GM18526 (cell line): Measurements from ENCODE around the gene CFAP300.

ENCODE experiments used
- POLR2A ChIP-seq: IDR thresholded peaks from 3 replicates; pipeline ENCODE4 v1.6.1; 2011; ENCODE audit not compliant: insufficient read length; ENCODE audit errors: extremely low read depth

CFAP300 gene

GRCh38 chr11:102047305-102047924, at the start of gene CFAP300:
TSS of gene CFAP300 (plus strand) at chr11:102047437. CDS start at chr11:102047471, 34 bp downstream.
- no peak for TF ChIP-seq POLR2A

GRCh38 chr11:102001657-102002338, 45.4 kb upstream of the CFAP300 start:
- no peak for TF ChIP-seq POLR2A

DNA sequence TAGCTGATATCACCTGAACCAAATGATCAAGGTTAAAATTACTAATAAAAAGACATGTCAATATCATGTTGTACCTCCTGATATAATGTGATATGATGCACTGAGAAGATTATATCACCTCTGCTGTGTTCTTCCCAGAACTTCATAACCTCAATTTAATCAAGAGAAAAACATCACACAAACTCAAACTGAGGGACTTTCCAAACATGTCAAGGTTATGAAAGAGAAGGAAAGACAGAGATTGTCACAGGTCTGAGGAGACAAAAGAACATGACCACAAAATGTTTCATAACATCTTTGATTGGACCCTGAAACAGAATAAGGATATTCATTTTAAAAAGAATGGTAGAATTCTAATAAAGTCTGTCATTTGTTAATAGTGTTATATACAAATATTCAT, 43.0 kb upstream of the CFAP300 start:
- TF ChIP-seq POLR2A: no peak

- no peak for TF ChIP-seq POLR2A
These were observed 41.9 kb upstream of the CFAP300 start for GRCh38 chr11:102005306-102005705.

DNA sequence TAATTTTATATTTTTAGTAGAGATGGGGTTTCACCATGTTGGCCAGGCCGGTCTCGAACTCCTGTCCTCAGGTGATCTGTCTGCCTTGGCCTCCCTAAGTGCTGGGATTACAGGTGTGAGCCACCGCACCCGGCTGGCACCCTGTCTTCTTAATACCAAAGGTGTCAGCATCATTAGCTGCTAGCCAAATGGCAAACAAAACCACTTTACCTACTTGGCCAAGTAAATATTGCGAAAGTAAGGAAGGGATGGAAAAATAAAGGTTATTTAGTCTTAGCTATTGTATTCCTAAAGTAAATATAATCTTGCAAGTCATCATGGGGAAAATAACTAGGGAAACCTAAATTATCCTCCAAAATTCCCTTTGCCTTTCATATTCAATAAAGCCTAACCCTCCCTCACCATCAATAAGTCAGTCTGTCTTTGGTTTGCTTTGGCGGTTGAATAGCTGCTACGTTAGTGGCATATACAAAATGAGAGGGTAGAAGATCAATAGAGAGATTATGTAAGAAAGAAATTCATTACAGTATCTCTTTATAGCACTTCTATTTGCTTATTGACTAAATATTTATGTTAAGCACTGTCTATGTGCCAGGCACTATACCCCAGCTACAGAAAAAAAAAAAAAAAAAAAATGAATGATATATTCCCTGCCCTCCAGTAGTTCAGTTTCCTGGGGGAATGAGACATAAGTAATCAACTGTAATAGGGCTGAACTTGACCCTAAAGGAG, 40.2 kb upstream of the CFAP300 start:
- no peak for TF ChIP-seq POLR2A

- TF ChIP-seq POLR2A: no peak
These were observed 39.4 kb upstream of the CFAP300 start for GRCh38 chr11:102007567-102008437.

DNA sequence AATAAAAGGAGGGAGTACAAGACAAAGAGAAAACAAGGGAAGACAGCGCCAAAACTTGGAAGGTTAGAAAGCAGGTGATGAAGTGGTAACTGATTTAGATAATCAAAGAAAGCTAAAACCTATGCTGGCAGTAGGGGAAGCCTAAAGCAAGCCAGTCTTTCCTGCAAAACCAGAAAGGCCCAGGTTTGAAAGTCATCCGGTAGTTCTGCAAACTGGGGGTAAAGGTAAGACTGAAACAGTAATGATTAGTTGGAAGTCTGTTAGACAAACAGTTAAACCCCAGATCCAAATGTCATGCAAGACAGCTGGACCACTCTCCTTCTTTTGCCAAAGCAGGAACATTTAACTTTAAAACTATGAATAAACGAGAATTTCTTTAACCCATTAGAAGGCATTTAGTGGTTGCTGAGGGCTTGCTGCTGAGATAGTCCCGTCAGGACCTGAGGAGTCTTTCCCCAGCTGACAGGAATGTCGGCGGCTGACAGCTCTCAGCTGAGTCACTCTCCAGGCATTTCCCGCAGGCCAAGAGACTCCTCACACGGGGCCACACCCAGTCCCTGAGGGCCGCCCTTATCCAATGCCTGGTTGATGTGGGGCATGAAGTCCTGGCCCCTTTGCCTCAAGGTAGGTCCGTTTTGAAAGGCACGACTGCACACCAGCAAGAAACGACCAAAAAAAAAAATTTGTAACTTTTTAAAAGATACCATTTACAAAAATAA, 36.3 kb upstream of the CFAP300 start:
- no peak for TF ChIP-seq POLR2A

- TF ChIP-seq POLR2A: no peak
These were observed 34.3 kb upstream of the CFAP300 start for GRCh38 chr11:102012946-102013345.

DNA sequence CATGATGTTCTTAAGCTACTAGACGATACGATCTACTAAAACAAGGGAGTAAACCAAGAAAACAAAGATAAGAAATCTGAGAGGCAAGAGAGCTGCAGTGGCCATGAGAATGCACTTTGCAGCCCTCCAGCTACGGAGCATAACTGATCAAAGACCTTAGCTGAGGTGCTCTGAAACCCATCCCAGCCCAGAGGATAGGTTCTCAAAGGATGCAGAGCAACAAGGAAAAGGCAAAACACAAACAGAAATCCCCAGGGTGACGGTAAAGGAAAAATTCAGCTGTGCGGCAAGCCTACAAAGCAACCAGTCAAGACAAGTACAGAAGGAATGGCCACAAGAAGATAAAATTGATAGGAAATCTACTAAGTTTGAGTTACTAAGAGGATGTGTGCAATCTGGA, 32.5 kb upstream of the CFAP300 start:
- TF ChIP-seq POLR2A: no peak

- TF ChIP-seq POLR2A: no peak
These were observed 30.2 kb upstream of the CFAP300 start for GRCh38 chr11:102017026-102017425.

GRCh38 chr11:102026217-102026616, 21.0 kb upstream of the CFAP300 start:
- no peak for TF ChIP-seq POLR2A

GRCh38 chr11:102026959-102027358, 20.3 kb upstream of the CFAP300 start:
- TF ChIP-seq POLR2A: no peak

DNA sequence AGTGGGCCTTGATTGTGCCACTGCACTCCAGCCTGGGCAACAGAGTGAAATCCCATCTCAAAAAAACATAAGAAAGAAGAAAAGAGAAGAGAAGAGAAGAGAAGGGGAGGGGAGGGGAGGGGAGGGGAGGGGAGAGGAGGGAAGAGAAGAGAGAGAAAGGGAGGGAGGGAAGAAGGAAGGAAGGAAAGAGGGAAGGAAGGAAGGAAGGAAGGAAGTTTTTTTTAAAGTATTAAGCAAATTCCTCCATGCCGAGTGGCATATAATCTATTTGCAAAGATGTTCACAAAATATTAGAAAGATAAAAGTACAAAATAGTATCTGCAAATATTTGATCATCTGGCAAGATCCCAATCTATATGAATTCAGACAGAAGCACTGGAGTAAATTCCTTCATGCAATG, 10.5 kb upstream of the CFAP300 start:
- TF ChIP-seq POLR2A: no peak

DNA sequence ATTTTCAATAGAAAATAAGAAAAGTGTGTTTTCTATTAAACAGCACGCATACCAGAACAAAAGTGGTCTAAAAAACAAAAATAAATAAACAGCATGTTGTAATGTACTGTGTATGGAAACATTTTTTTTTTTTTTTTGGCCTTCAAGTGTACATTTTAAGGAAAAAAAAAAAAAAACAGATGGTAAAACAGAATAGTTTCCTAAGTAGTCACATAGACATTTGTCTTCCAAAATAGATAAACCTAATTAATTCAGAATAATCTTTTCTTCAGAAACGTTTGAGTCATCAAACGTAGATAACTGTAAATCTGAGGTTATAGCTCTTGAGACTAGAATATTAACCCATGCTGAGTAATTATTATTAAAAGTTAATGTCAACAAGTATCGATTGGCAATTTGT, 396 bp upstream of the CFAP300 start:
- TF ChIP-seq POLR2A: no peak

DNA sequence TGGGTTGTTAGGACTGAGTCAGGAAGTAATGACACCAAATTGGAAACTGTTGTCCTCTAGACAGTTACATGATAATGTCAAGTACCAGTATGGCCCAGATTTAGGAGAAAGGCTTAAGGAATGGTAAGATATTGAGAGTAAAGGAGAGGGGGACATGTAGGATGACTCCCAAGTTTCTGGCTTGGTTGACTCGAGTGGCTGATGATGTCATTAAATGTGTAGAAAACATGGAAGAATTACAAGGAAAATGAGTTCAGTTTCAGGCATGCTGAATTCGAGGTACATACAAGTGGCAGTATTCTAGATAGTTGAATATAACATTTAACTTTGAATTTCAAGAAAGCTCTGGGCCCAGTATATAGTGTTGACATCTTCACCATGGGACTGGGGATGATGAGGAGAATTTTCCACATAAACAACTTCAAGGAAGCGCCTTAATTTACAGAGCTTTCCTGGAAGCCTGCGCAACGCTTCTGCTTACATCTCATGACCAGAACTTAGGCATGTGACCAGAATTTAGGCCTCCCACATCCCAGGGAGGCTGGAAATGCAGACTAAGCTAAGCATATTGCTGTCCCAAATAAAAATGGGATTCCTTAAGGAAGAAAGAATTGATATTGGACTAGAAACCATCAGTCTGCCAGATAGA, 3.8 kb downstream of the CFAP300 start:
- TF ChIP-seq POLR2A: no peak

DNA sequence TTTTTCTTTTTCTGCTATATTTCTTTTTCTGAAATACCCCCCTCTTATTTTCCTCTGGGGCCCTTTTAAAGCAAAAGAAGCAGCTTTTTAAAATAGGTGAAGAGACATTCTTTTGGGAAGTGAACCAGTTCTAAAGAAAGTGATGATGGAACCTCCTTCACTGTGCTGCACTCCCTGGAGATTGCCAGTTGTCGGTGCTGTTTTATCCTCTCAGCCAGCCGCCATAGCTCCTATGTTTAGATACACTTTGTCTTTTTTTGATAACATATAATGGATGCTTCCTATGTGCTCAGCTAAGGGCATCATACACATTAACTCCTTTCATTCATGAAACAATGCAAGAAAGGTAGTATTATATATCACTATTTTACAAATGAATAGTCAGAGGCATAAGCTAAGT, 14.0 kb downstream of the CFAP300 start:
- TF ChIP-seq POLR2A: no peak
